K562 (cell line): ENCODE results near the gene GPR162. TPM values are rescaled to one million over a fixed set of nuclear protein-coding genes. Genes with fewer than 3 reads are reported as not detected.

Experiments
- C11orf30 ChIP-seq: fragments of 450-650 bp; IDR thresholded peaks from 2 replicates; pipeline ENCODE4 v1.6.1; 2016; ENCODE audit warnings: low read depth, mild to moderate bottlenecking
- CAMTA2 ChIP-seq: fragments of 250-450 bp; sonication (Bioruptor Pico); conservative IDR thresholded peaks from 2 replicates; pipeline ENCODE4 v1.5.1; 2022
- ESRRA ChIP-seq: fragments of 450-650 bp; IDR thresholded peaks from 2 replicates; pipeline ENCODE4 v1.6.1; 2014; ENCODE audit warnings: low read depth, mild to moderate bottlenecking, moderate library complexity, borderline replicate concordance
- FOXP1 ChIP-seq: sonication (generic); formaldehyde crosslinking; IDR thresholded peaks from 2 replicates; pipeline ENCODE4 v1.8.0; 2022; ENCODE audit warnings: mild to moderate bottlenecking, missing genetic modification reagents
- HEY1 ChIP-seq: fragments of 250-450 bp; sonication (Bioruptor Pico); IDR thresholded peaks from 2 replicates; pipeline ENCODE4 v1.5.0; 2020; ENCODE audit warnings: mild to moderate bottlenecking, moderate library complexity, borderline replicate concordance
- HMG20B ChIP-seq: fragments of 250-450 bp; sonication (Bioruptor Pico); IDR thresholded peaks from 2 replicates; pipeline ENCODE4 v1.5.0; 2021; ENCODE audit warnings: mild to moderate bottlenecking
- PPARD ChIP-seq: fragments of 250-450 bp; sonication (Bioruptor Pico); IDR thresholded peaks from 2 replicates; pipeline ENCODE4 v1.8.0; 2022; ENCODE audit warnings: inconsistent platforms, mild to moderate bottlenecking, moderate library complexity
- RERE ChIP-seq: sonication (generic); formaldehyde crosslinking; IDR thresholded peaks from 2 replicates; pipeline ENCODE4 v1.8.0; 2023; ENCODE audit warnings: missing genetic modification reagents, mild to moderate bottlenecking, borderline replicate concordance
- SIRT6 ChIP-seq: IDR thresholded peaks from one replicate; pipeline ENCODE4 v1.6.1; 2012; ENCODE audit warnings: low read depth, mild to moderate bottlenecking, control low read depth, inconsistent platforms, low read length, moderate library complexity
- SMARCC2 ChIP-seq: fragments of 450-650 bp; IDR thresholded peaks from 2 replicates; pipeline ENCODE4 v1.6.1; 2017; ENCODE audit warnings: antibody characterized with exemption, moderate library complexity, mild to moderate bottlenecking, low read depth
- SOX6 ChIP-seq: fragments of 450-650 bp; IDR thresholded peaks from 2 replicates; pipeline ENCODE4 v1.6.1; 2014; ENCODE audit warnings: mild to moderate bottlenecking
- TAF7 ChIP-seq: fragments of 450-650 bp; IDR thresholded peaks from 2 replicates; pipeline ENCODE4 v1.6.1; 2016; ENCODE audit warnings: missing genetic modification characterization, missing compliant biosample characterization
- TAL1 ChIP-seq: fragments of 450-650 bp; IDR thresholded peaks from 2 replicates; pipeline ENCODE4 v1.6.1; 2016; ENCODE audit warnings: mild to moderate bottlenecking
- ZC3H11A ChIP-seq: IDR thresholded peaks from 2 replicates; pipeline ENCODE4 v1.6.1; 2012; ENCODE audit warnings: low read depth, low read length, improper control_type of control experiment
- ZNF699 ChIP-seq: fragments of 250-450 bp; sonication (Bioruptor Pico); IDR thresholded peaks from 2 replicates; pipeline ENCODE4 v1.8.0; 2021; ENCODE audit warnings: mild to moderate bottlenecking, moderate library complexity; ENCODE audit not compliant: insufficient replicate concordance
- ZNF76 ChIP-seq: fragments of 250-450 bp; sonication (Bioruptor Pico); IDR thresholded peaks from 2 replicates; pipeline ENCODE4 v1.4.0; 2020; ENCODE audit warnings: mild to moderate bottlenecking, moderate library complexity, borderline replicate concordance
- polyA plus RNA-seq, 8 experiments: library from polyadenylated mRNA; depleted of rRNA in 4 of 8; stranded (reverse) in 5 of 8; unstranded in 3 of 8; fragments of >200 nt; fragmentation: Nextera tagmentation in 2 of 8; fragmentation: Illumina TruSeq in 1 of 8; extraction: Ambion mirVana in 2 of 8; extraction: Trizol in 1 of 8; gene quantifications; 2 replicates each; pipeline versions ENCODE4 v1.2.1 to v1.2.3, GENCODE V29; 2011 to 2014; ENCODE audit warnings: inconsistent platforms in 1 of 8, missing spikeins in 1 of 8
- total RNA-seq, 7 experiments: library from RNA; depleted of rRNA in 6 of 7; stranded (reverse); fragments of >200 nt in 6 of 7; fragmentation: Illumina TruSeq in 2 of 7; extraction: Trizol in 2 of 7; gene quantifications; 2 replicates each; pipeline versions ENCODE4 v1.2.1 to v1.2.3, GENCODE V29; 2011 to 2021; ENCODE audit warnings: low replicate concordance in 1 of 7
- TF ChIP-seq, protein P1 (sequence below), 2 experiments: fragments of 450-650 bp in 1 of 2; sonication (generic) in 1 of 2; formaldehyde crosslinking; conservative IDR thresholded peaks; 2 replicates each; pipeline versions ENCODE4 v1.4.0 to v1.8.1; 2020 to 2022; ENCODE audit warnings: mild to moderate bottlenecking in 1 of 2, missing genetic modification reagents in 1 of 2

Gene GPR162
- total and polyA plus RNA-seq, 9 of the 15 experiments (the other 6 are each of a cell fraction or from before 2014, with no cell fraction given), result 0.65 to 1.8 (median 1.1) TPM; not detected in 2

- TF ChIP-seq ZNF76 (CRISPR knock-in tag) (no peak), TAF7 (no peak; the same call in 1 of the 2 replicates), SMARCC2 (no peak), ZC3H11A (no peak), ESRRA (no peak; the same call in 1 of the 2 replicates), CAMTA2 (CRISPR knock-in tag) (no peak), FOXP1 (peak; percentile 16; the same call in 1 of the 2 replicates), ZNF699 (no peak), PPARD (CRISPR knock-in tag) (no peak), HMG20B (CRISPR knock-in tag) (no peak), C11orf30 (no peak), SIRT6 (no peak), TAL1 (no peak), HEY1 (no peak), RERE (CRISPR knock-in tag) (no peak), SOX6 (peak; percentile 50; the same call in 1 of the 2 replicates)
- TF ChIP-seq, protein P1, sequence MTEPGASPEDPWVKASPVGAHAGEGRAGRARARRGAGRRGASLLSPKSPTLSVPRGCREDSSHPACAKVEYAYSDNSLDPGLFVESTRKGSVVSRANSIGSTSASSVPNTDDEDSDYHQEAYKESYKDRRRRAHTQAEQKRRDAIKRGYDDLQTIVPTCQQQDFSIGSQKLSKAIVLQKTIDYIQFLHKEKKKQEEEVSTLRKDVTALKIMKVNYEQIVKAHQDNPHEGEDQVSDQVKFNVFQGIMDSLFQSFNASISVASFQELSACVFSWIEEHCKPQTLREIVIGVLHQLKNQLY (CRISPR knock-in tag; conservative IDR thresholded peaks at IDR 0.05), result no peak
Measured at GRCh38 chr12:6778574-6779550, 42.8 kb upstream of the GPR162 start (continued).
